CD4-positive, alpha-beta T cell treated with Interleukin-4 for 1 hour (primary cell): ENCODE measurements around the gene SLCO2B1.
A peak's percentile ranks its signal among the peaks of the same experiment; 100 is the strongest.

Experiments
- DNase-seq, 2 donors: peaks; one replicate each; pipeline ENCODE4 v3.0.0-alpha.2; 2020 to 2022

SLCO2B1 gene

GRCh38 chr11:75229466-75229865, 78.6 kb downstream of the SLCO2B1 start:
- DNase-seq: no peak

GRCh38 chr11:75230621-75231020, 79.7 kb downstream of the SLCO2B1 start:
- DNase-seq: no peak

DNA sequence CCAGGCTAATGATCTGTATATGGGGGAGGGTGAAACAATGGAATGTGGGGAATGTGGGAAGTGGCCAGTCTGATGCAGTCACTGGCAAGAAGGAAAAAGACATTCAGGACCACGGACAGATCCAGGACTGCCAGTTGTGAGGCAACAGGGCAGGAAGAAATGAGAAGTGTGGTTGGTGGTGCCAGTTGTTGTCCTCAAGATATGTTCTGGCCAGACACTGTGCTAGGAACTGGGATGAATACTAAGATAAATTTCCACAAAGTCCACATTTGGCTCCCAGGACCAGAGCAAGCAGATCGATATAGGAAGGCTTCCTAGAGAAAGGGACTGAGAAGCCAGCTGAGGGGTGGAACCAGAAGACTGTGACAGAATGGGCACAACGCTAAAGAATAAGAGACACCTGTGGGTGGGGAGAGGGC, 82.9 kb downstream of the SLCO2B1 start:
- DNase-seq: no peak

DNA sequence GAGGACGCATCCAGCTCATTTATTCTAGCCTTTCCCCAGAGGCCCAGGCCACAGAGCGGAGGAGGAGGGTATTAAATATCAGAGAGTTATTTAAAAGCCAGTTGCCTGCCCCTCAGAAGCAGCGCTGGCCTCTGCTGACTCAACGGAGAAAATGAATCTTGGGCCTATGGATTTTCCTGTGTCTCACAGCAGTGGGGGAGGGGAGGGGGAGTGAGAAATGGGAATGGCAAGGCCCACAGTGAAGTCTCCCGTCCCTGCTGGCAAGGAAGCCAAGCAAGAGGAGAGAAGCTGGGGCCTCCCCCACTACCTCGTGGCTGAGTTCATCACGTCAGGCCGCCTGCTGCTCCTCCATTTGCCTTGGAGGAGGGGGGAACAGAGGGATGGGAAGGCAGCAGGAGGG, 85.2 kb downstream of the SLCO2B1 start:
- no peak for DNase-seq

GRCh38 chr11:75237050-75237449, 86.1 kb downstream of the SLCO2B1 start:
- no peak for DNase-seq

DNA sequence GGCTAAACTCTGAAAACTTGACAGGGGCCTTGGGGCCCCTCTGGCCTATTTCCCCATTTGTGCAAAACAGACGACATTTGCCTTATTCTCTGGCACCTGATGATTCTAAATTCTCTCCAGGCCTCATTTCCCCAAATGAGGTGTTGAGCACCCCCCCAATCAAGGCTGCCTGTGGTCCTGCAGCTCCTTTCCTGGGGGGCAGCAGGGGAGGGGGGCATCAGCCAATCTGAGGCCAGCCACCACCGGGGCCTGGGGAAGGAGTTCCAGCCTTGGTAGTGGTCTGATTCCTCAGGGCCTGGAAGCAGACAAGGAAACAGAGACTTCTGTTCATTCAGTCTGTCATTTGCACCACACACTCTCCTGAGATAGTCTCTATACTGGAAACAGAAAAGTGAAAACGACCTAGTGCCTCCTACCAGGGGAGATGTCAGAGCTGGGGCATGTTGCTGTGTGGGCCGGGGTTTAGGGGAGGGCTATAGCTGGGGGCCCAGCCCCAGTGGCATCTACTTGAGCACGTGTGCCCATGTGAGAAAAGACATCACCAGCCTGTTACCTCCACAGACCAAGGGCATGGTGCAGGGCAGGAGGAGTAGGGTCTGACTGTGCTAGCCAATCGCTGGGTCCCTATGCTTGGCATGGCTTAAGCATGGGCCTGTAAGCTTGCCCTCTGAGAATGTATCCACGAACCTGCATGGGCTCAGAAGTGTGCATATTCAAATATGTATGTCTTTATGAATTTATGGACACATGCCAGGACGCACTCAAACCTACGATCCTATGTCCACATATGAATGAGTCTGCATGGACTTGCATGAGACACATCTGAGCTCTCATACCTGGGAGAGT, 87.9 kb downstream of the SLCO2B1 start:
- DNase-seq: no peak

GRCh38 chr11:75239531-75240290, 88.8 kb downstream of the SLCO2B1 start:
- no peak for DNase-seq

DNA sequence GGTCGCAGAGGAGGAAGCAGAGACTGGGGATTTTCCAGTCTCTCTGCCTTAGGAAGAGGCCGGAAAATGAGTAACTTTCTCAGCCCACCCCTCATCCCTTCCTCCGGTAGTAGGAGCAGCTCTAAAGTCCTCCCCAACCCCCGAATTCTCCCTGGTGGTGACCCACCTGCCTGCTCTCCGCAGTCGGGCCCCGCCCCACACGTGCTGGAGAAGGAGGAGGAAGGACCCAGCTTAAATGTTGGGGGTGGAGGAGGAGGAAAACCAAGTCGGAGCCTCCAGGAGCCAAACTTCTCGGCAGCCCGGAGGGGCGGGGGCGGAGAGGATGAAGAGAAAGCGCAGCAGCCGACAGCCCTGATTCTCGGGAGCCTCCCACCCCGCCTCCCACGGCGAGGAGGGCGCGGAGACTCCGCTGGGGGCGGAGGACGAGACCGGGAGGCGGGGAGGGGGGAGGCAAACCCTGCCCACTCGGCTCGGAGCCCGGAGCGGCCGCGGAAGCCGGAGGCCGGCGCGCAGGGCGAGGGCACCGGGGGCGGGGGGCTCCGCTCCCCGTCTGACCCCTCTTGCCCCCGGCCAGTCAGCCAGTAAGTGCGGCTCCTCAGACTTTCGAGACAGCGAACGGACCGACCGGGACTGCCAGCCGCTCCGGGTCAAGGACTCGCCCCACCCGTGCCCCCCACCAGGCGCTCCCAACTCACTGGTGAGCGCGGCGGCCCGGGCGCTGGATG, 89.6 kb downstream of the SLCO2B1 start, which contains the start of gene TPBGL:
TSS of gene TPBGL (plus strand) at position 464 of the 725 bp plus-strand sequence. CDS start 276 bp downstream, outside the sequence.
- no peak for DNase-seq

DNA sequence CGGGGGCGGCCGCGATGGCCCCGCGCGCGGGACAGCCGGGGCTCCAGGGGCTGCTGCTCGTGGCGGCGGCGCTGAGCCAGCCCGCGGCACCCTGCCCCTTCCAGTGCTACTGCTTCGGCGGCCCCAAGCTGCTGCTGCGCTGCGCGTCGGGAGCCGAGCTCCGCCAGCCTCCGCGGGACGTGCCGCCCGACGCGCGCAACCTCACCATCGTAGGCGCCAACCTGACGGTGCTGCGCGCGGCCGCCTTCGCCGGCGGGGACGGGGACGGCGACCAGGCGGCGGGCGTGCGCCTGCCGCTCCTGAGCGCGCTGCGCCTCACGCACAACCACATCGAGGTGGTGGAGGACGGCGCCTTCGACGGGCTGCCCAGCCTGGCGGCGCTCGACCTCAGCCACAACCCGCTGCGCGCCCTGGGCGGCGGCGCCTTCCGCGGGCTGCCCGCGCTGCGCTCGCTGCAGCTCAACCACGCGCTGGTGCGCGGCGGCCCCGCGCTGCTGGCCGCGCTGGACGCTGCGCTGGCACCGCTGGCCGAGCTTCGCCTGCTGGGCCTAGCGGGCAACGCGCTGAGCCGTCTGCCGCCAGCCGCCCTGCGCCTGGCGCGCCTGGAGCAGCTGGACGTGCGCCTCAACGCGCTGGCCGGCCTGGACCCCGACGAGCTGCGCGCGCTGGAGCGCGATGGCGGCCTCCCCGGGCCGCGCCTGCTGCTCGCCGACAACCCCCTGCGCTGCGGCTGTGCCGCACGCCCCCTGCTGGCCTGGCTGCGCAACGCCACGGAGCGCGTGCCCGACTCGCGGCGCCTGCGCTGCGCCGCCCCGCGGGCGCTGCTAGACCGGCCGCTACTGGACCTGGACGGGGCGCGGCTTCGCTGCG, 90.4 kb downstream of the SLCO2B1 start:
- DNase-seq: peak; percentile 86 to 90

DNA sequence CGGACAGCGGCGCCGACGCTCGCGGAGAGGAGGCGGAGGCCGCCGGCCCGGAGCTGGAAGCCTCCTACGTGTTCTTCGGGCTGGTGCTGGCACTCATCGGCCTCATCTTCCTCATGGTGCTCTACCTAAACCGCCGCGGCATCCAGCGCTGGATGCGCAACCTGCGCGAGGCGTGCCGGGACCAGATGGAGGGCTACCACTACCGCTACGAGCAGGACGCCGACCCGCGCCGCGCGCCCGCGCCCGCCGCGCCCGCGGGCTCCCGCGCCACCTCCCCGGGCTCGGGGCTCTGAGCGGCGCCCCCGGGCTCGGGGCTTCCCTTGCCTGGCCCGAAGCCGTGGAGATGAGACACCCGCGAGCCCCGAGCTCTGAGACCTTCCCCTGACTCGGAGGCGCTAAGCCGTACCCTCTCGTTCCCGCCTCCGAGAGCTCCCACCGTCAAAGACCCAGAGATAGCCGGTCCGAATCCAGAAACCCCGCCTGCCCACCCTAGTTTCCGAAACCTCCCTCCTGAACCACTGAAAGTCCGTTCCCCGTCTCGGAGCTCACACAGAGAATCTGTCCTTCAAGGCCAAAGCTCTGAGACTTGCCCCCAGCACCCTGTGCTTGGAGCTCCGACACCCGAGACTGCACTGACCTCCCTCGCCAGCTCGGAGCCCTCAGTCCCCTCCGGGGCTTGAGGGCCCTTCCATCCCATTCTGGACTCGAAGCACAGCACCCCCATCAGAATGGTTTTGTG, 91.2 kb downstream of the SLCO2B1 start:
- no peak for DNase-seq

DNA sequence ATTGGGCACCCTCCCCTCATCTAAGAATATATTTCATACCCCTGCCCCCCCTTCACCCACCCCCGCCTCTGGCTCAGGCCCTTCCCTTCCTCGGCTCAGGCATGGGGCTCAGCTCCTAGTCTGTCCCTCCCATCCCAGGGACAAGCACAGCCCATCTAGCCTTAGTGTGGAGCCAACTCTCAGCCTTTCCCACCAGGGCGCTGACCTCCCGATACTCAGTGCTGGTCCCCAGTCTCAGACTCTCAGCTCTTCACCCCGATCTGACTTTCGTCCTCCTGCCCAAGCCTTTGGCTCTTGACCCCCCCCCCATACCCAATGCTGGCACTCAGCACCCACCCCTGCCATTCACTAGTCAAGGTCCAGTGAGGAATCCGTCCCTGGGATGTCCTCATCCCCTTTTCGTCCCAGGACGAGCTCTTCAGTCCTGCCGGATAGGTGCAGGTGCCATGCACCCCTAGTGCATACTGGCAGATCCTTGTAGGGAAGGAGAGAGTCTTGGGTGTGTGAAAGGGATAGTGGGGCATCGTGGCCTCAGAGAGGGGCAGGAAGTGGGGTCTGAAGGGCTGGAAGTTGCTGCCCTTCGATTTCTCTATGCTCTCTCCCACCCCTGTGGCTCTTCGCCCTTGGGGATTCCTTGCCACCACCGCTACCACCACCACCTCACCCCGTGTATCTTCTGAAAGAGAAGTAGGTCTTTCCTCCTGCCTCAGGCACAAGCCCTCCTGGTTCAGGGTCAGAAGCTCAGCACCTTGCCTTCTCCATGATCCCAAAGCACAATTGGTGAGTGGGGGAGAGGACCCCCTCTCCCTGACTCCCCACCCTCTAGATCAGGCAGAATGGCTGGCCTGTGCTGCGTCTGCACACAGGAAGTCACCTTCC, 92.1 kb downstream of the SLCO2B1 start:
- DNase-seq: no peak

GRCh38 chr11:75244052-75244814, 93.3 kb downstream of the SLCO2B1 start:
- DNase-seq: no peak

DNA sequence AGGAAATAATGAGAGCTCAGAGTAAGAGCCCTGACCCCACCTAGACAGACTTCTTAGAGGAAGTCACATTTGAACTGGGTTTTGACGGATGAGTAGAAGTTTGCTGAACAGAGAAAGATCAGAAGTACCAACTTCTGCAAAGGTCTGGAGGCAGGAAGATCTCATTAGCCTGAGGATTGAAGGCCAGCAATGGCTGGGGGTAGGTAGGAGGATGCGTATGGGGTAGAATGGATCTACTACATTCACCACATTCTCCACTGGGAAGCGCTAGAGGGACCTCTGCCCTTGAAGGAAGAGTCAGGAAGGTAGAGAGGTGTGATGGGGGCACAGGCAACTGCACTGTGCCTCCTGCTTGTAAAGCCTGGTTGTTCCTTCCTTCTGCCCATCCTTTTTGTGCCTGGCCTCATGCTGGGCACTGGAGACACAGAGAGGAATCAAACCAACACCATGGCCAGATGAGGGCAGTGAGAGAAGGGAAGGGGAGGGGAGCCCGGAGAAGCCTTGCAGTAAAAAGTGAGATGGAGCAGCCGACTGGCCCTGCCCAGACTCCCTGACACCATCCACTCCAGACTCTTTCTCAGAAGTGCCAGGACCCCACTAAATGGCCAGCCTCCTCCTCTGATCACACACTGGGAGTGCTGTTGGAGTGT, 94.6 kb downstream of the SLCO2B1 start:
- no peak for DNase-seq

DNA sequence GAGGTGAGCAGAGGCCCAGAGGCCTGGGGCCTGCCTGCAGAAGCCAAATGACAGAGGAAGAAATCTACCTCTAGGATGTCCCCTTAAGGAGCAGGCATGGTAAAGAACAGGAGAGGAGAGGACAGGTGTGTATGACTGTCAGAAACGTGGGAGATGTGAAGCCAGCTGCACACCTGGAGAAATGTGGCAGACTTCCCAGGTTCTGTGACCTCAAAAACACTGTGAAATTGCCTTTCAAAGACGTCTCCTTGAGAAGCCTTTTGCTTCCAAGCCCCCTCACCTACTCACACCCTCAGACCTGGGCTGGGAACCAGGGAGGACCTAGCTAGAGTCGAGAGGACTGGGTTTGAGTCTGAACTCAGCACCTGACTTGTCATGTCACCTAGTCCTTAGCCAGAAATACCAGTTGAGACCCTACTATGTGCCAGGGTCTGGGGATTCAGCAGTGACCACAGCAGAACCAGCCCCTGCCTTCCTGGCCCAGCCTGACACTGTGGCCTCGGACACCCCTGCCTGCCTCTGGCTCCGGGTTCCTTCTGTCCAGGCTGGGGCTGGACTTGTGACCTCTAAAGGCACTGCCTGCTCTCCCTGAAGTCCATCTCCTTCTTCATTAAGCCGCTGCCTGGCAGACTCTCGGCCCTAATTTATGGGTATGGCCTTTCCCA, 95.2 kb downstream of the SLCO2B1 start:
- DNase-seq: no peak

DNA sequence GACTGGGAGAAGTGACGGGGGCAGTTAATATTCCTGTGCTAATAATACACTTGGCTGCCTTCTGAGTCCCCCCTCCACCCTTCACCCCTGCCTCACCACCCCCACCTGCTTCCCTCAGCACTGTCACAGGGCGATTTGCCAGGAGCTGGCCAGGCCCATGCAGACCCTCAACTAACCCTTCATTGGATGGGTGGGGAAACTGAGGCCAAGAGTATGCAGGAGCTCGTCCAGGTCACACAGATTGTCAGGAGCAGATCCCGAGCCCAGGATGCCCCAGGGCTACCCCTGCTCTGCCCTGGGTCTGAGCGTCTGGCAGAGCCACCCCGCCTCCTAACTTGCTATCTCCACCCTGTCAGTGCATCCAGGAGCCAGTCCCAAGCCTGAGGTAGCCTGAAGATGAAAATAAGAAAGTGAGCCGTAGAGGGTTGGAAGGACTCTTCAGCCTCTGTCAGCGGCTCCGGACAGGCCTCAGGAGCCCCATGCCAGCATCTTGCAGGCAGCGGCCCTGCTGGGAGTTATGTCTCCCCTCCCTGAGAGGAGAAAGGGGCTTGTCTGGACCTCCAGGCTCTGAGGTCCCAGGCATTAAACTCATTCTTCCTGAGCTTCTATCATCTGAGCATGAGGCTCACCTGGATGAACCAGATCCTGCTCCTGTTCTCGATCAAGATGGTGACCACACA, 95.9 kb downstream of the SLCO2B1 start:
- no peak for DNase-seq

DNA sequence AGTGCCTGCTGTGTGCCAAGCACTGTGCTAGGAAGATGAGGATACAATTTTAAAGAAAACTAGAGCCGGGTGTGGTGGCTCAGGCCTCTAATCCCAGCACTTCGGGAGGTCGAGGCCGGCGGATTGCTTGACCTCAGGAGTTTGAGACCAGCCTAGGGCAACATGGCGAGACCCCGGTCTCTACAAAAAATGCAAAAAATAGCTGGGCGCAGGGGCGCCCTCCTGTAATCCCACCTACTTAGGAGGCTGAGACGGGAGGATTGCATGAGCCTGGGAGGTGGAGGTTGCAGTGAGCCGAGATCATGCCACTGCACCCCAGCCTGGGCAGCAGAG, 98.0 kb downstream of the SLCO2B1 start:
- no peak for DNase-seq

DNA sequence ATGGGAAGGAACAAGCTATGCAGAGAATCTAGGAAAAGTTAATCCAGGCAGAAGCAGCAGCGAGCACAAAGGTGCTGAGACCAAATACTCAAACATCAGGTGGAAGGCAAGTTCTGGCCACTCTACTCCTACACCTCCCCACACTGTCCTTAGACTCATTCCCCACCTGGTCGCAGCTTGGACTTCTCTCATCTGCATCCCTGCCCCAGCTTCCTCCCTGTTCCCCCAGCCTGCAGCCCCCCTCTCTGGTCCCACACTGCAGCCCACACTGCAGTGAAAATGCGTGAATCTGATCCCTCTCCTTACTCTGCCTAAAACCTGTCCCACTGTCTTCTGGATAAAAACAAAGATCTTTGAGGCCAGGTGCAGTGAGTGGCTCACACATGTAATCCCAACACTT, 98.8 kb downstream of the SLCO2B1 start:
- no peak for DNase-seq

GRCh38 chr11:75254326-75254725, 103.4 kb downstream of the SLCO2B1 start:
- DNase-seq: no peak
